Measurements from ENCODE around the gene CENPVL2.

DNA sequence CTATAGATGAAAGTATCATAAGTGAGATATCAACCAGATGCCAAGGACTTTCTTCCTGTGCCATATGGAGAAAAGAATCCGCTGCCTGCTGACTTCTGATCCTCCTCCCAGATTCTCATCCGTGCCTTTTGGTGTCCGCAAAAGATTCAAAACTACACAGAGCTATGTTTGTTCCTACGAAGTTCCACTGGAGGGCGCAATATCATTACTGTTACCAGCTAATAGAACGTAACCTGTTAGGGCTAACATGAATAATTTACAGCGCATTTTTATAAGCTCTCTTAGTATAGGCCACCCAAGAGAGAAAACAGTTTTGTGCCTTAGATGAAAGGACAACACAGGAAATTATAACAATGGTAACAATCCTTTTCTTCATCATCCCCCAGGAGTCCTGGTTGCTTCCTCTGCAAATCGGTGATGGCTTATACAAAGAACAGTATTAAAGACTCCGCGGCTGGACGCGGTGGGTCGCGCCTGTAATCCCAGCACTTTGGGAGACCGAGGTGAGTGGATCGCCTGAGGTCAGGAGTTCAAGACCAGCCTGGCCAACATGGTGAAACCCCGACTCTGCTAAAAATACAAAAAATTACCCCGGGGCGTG is 41.1 kb downstream of the CENPVL2 start:
- TF ChIP-seq, protein P1, sequence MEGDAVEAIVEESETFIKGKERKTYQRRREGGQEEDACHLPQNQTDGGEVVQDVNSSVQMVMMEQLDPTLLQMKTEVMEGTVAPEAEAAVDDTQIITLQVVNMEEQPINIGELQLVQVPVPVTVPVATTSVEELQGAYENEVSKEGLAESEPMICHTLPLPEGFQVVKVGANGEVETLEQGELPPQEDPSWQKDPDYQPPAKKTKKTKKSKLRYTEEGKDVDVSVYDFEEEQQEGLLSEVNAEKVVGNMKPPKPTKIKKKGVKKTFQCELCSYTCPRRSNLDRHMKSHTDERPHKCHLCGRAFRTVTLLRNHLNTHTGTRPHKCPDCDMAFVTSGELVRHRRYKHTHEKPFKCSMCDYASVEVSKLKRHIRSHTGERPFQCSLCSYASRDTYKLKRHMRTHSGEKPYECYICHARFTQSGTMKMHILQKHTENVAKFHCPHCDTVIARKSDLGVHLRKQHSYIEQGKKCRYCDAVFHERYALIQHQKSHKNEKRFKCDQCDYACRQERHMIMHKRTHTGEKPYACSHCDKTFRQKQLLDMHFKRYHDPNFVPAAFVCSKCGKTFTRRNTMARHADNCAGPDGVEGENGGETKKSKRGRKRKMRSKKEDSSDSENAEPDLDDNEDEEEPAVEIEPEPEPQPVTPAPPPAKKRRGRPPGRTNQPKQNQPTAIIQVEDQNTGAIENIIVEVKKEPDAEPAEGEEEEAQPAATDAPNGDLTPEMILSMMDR (IDR thresholded peaks at IDR 0.05; ENCODE audit: low read depth, low read length, missing input control) = peak; percentile 27
- TF ChIP-seq TAF1 (conservative IDR thresholded peaks at IDR 0.05) = no peak
- no peak for TF ChIP-seq SP1 (IDR thresholded peaks at IDR 0.05)
- no peak for TF ChIP-seq JUND (IDR thresholded peaks at IDR 0.05)
- no peak for TF ChIP-seq RXRA (IDR thresholded peaks at IDR 0.05)
- TF ChIP-seq HNF4G (IDR thresholded peaks at IDR 0.05) = no peak
- no peak for TF ChIP-seq GABPA (IDR thresholded peaks at IDR 0.05 in 1 of 2, conservative IDR thresholded peaks at IDR 0.05 in 1 of 2)
- TF ChIP-seq, protein P2, sequence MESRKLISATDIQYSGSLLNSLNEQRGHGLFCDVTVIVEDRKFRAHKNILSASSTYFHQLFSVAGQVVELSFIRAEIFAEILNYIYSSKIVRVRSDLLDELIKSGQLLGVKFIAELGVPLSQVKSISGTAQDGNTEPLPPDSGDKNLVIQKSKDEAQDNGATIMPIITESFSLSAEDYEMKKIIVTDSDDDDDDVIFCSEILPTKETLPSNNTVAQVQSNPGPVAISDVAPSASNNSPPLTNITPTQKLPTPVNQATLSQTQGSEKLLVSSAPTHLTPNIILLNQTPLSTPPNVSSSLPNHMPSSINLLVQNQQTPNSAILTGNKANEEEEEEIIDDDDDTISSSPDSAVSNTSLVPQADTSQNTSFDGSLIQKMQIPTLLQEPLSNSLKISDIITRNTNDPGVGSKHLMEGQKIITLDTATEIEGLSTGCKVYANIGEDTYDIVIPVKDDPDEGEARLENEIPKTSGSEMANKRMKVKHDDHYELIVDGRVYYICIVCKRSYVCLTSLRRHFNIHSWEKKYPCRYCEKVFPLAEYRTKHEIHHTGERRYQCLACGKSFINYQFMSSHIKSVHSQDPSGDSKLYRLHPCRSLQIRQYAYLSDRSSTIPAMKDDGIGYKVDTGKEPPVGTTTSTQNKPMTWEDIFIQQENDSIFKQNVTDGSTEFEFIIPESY (IDR thresholded peaks at IDR 0.05) = no peak
- TF ChIP-seq RAD21 (IDR thresholded peaks at IDR 0.05) = peak; percentile 64 to 67

Measured in liver (tissue), 3 donors.